Upper lobe of left lung (tissue), 4 donors: ENCODE measurements around the gene EGR2.
"Not testable (repeated sequence)": the region's sequence is repeated elsewhere in the genome, so short reads cannot be mapped to it uniquely, and the experiment has no call there.

Source experiments
- POLR2A ChIP-seq, 4 donors: fragments of 450-650 bp; IDR thresholded peaks; one replicate each; pipeline ENCODE4 v1.5.1; 2016 to 2017; ENCODE audit warnings: antibody characterized with exemption in 4 of 4, mild to moderate bottlenecking in 2 of 4
- POLR2AphosphoS5 ChIP-seq, 2 donors: sonication (generic); formaldehyde crosslinking; IDR thresholded peaks; one replicate each; pipeline ENCODE4 v1.5.1; 2017; ENCODE audit warnings: antibody characterized with exemption in 2 of 2
- TF ChIP-seq, protein P1 (sequence below), 6 experiments: fragments of 450-650 bp in 4 of 6; fragments of 200-600 bp in 2 of 6; sonication (generic) in 2 of 6; IDR thresholded peaks; one replicate each; pipeline ENCODE4 v1.5.1; 2016 to 2019; ENCODE audit warnings: antibody characterized with exemption in 6 of 6

DNA sequence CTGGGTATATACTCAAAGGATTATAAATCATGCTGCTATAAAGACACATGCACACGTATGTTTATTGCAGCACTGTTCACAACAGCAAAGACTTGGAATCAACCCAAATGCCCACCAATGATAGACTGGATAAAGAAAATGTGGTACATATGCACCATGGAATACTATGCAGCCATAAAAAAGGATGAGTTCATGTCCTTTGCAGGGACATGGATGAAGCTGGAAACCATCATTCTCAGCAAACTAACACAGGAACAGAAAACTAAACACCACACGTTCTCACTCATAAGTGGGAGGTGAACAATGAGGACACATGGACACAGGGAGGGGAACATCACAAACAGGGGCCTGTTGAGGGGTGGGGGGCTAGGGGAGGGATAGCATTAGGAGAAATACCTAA lies 27.9 kb downstream of the EGR2 start:
- TF ChIP-seq, protein P1, sequence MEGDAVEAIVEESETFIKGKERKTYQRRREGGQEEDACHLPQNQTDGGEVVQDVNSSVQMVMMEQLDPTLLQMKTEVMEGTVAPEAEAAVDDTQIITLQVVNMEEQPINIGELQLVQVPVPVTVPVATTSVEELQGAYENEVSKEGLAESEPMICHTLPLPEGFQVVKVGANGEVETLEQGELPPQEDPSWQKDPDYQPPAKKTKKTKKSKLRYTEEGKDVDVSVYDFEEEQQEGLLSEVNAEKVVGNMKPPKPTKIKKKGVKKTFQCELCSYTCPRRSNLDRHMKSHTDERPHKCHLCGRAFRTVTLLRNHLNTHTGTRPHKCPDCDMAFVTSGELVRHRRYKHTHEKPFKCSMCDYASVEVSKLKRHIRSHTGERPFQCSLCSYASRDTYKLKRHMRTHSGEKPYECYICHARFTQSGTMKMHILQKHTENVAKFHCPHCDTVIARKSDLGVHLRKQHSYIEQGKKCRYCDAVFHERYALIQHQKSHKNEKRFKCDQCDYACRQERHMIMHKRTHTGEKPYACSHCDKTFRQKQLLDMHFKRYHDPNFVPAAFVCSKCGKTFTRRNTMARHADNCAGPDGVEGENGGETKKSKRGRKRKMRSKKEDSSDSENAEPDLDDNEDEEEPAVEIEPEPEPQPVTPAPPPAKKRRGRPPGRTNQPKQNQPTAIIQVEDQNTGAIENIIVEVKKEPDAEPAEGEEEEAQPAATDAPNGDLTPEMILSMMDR (IDR thresholded peaks at IDR 0.05): not testable (repeated sequence)
- not testable (repeated sequence) for TF ChIP-seq POLR2AphosphoS5, POLR2A (IDR thresholded peaks at IDR 0.05)
